NCI-H345 treated with DMSO at 0.1 percent for 48 hours (cell line): ENCODE measurements around the gene HECTD2.
"Not testable (repeated sequence)": the region's sequence is repeated elsewhere in the genome, so short reads cannot be mapped to it uniquely, and the experiment has no call there.

Experiments
- DNase-seq: peaks from one replicate; lab custom pipeline; 2025; ENCODE audit not compliant: unreplicated experiment; lab: John Stamatoyannopoulos, UW

The HECTD2 gene

GRCh38 chr10:91536111-91536510 lies 126.0 kb downstream of the HECTD2 start:
- DNase-seq: no peak

GRCh38 chr10:91536733-91537132 lies 126.6 kb downstream of the HECTD2 start:
- DNase-seq: no peak

GRCh38 chr10:91537614-91538383 lies 127.7 kb downstream of the HECTD2 start:
- no peak for DNase-seq

- no peak for DNase-seq
Observed at GRCh38 chr10:91539930-91540329, 129.8 kb downstream of the HECTD2 start.

GRCh38 chr10:91540733-91541132 lies 130.6 kb downstream of the HECTD2 start:
- DNase-seq: no peak

GRCh38 chr10:91541481-91541880 lies 131.3 kb downstream of the HECTD2 start:
- no peak for DNase-seq

- no peak for DNase-seq
Observed at GRCh38 chr10:91545384-91545783, 135.2 kb downstream of the HECTD2 start.

- DNase-seq: no peak
Observed at GRCh38 chr10:91545838-91546237, 135.7 kb downstream of the HECTD2 start.

- DNase-seq: no peak
Observed at GRCh38 chr10:91549262-91549661, 139.1 kb downstream of the HECTD2 start.

GRCh38 chr10:91550021-91550420 lies 139.9 kb downstream of the HECTD2 start:
- no peak for DNase-seq

- DNase-seq: no peak
Observed at GRCh38 chr10:91551856-91552255, 141.7 kb downstream of the HECTD2 start.

GRCh38 chr10:91552274-91553095 lies 142.3 kb downstream of the HECTD2 start:
- DNase-seq: no peak

- no peak for DNase-seq
Observed at GRCh38 chr10:91555455-91555854, 145.3 kb downstream of the HECTD2 start.

- DNase-seq: no peak
Observed at GRCh38 chr10:91556691-91557566, 146.8 kb downstream of the HECTD2 start.

GRCh38 chr10:91557651-91558111 lies 147.5 kb downstream of the HECTD2 start:
- DNase-seq: no peak

- no peak for DNase-seq
Observed at GRCh38 chr10:91558473-91558872, 148.3 kb downstream of the HECTD2 start.

GRCh38 chr10:91559169-91559568 lies 149.0 kb downstream of the HECTD2 start:
- DNase-seq: no peak

GRCh38 chr10:91559750-91560149 lies 149.6 kb downstream of the HECTD2 start:
- no peak for DNase-seq

GRCh38 chr10:91560827-91561226 lies 150.7 kb downstream of the HECTD2 start:
- not testable (repeated sequence) for DNase-seq

- no peak for DNase-seq
Observed at GRCh38 chr10:91562839-91563581, 152.9 kb downstream of the HECTD2 start.
